Endothelial cell of umbilical vein (primary cell): Measurements from ENCODE around the gene PRKAG2.

Experiments used
- EZH2 ChIP-seq: IDR thresholded peaks from 2 replicates; pipeline ENCODE4 v1.6.1; 2012; ENCODE audit warnings: borderline replicate concordance, low read depth, mild to moderate bottlenecking, moderate library complexity, low read length, inconsistent platforms; ENCODE audit not compliant: severe bottlenecking
- GATA2 ChIP-seq: IDR thresholded peaks from 2 replicates; pipeline ENCODE4 v1.7.0; 2011; ENCODE audit warnings: low read depth, mild to moderate bottlenecking, moderate library complexity, mixed read lengths, low read length; ENCODE audit not compliant: insufficient read length, insufficient read depth
- POLR2AphosphoS5 ChIP-seq: IDR thresholded peaks from 2 replicates; pipeline ENCODE4 v1.6.1; 2012; ENCODE audit warnings: low read depth, mild to moderate bottlenecking, control low read depth, low read length, moderate library complexity; ENCODE audit not compliant: insufficient read depth
- TF ChIP-seq, protein P1 (sequence below), 2 donors: IDR thresholded peaks; 1 replicate in 1 of 2; 2 replicates in 1 of 2; pipeline ENCODE4 v1.5.1; 2011; ENCODE audit warnings: low read length in 2 of 2, mild to moderate bottlenecking in 2 of 2, moderate library complexity in 2 of 2, control low read depth in 1 of 2, inconsistent platforms in 1 of 2, low read depth in 1 of 2; ENCODE audit not compliant: insufficient read depth in 1 of 2; ENCODE audit errors: extremely low read depth in 1 of 2
- TF ChIP-seq, protein P2 (sequence below): IDR thresholded peaks from 2 replicates; pipeline ENCODE4 v1.6.1; 2011; ENCODE audit not compliant: insufficient read depth, insufficient read length

DNA sequence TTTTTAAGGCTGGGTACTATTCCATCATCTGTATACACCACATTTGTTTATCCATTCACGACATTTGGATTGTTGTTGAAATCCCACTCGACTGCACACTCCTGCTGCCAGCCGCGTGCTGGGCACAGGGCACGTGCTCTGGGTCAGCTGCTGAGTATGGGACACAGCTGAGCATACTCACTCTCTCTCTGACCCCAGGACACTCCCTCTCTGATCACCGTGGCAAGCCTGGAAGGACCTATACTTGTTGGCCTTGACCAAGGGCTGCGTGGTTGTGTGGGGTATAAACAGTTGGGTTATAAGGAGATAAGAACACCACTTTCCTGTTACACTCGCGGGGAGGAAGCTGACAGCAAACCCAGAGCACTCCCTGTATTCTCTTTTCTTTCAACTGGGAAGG is 204.2 kb downstream of the PRKAG2 start:
- TF ChIP-seq, protein P1, sequence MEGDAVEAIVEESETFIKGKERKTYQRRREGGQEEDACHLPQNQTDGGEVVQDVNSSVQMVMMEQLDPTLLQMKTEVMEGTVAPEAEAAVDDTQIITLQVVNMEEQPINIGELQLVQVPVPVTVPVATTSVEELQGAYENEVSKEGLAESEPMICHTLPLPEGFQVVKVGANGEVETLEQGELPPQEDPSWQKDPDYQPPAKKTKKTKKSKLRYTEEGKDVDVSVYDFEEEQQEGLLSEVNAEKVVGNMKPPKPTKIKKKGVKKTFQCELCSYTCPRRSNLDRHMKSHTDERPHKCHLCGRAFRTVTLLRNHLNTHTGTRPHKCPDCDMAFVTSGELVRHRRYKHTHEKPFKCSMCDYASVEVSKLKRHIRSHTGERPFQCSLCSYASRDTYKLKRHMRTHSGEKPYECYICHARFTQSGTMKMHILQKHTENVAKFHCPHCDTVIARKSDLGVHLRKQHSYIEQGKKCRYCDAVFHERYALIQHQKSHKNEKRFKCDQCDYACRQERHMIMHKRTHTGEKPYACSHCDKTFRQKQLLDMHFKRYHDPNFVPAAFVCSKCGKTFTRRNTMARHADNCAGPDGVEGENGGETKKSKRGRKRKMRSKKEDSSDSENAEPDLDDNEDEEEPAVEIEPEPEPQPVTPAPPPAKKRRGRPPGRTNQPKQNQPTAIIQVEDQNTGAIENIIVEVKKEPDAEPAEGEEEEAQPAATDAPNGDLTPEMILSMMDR (IDR thresholded peaks at IDR 0.05; ENCODE audit: extremely low read depth in 1 of 2, insufficient read depth in 1 of 2, low read depth in 1 of 2, low read length in 2 of 2), result no peak
- TF ChIP-seq POLR2AphosphoS5, result no peak
- TF ChIP-seq EZH2, result no peak
- TF ChIP-seq, protein P2, sequence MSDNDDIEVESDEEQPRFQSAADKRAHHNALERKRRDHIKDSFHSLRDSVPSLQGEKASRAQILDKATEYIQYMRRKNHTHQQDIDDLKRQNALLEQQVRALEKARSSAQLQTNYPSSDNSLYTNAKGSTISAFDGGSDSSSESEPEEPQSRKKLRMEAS, result no peak
- TF ChIP-seq GATA2, result peak; percentile 19
